8988T (cell line): ENCODE results near the gene E2F8.
"Not testable (repeated sequence)": the region's sequence is repeated elsewhere in the genome, so short reads cannot be mapped to it uniquely, and the experiment has no call there.

Experiments used
- DNase-seq: peaks from one replicate; pipeline ENCODE4 v3.0.0; 2011

E2F8 gene

GRCh38 chr11:19240420-19241259 lies at the start of gene E2F8:
TSS of gene E2F8 (minus strand) at chr11:19240945. CDS start at chr11:19240121, 824 bp downstream.
- DNase-seq = peak; percentile 91

GRCh38 chr11:19290356-19290755 lies 49.6 kb upstream of the E2F8 start:
- DNase-seq = no peak

- DNase-seq = no peak
These were observed 47.5 kb upstream of the E2F8 start for GRCh38 chr11:19288256-19288655.

- no peak for DNase-seq
These were observed 45.7 kb upstream of the E2F8 start for GRCh38 chr11:19286411-19286810.

GRCh38 chr11:19284881-19285280 lies 44.1 kb upstream of the E2F8 start:
- no peak for DNase-seq

GRCh38 chr11:19283991-19284390 lies 43.2 kb upstream of the E2F8 start:
- no peak for DNase-seq

GRCh38 chr11:19281555-19281954 lies 40.8 kb upstream of the E2F8 start:
- no peak for DNase-seq

GRCh38 chr11:19281041-19281440 lies 40.3 kb upstream of the E2F8 start:
- DNase-seq = no peak

- DNase-seq = no peak
These were observed 38.7 kb upstream of the E2F8 start for GRCh38 chr11:19279451-19279850.

- DNase-seq = no peak
These were observed 36.4 kb upstream of the E2F8 start for GRCh38 chr11:19276859-19277808.

GRCh38 chr11:19275496-19275895 lies 34.8 kb upstream of the E2F8 start:
- no peak for DNase-seq

- not testable (repeated sequence) for DNase-seq
These were observed 32.5 kb upstream of the E2F8 start for GRCh38 chr11:19273219-19273618.

- DNase-seq = no peak
These were observed 28.2 kb upstream of the E2F8 start for GRCh38 chr11:19268909-19269308.

- no peak for DNase-seq
These were observed 26.8 kb upstream of the E2F8 start for GRCh38 chr11:19267567-19267966.

- no peak for DNase-seq
These were observed 22.6 kb upstream of the E2F8 start for GRCh38 chr11:19263333-19263732.

GRCh38 chr11:19259487-19260345 lies 19.0 kb upstream of the E2F8 start:
- no peak for DNase-seq

GRCh38 chr11:19258641-19259230 lies 18.0 kb upstream of the E2F8 start:
- no peak for DNase-seq

- DNase-seq = not testable (repeated sequence)
These were observed 13.7 kb upstream of the E2F8 start for GRCh38 chr11:19254441-19254840.

- no peak for DNase-seq
These were observed 13.1 kb upstream of the E2F8 start for GRCh38 chr11:19253817-19254216.

- no peak for DNase-seq
These were observed 12.5 kb upstream of the E2F8 start for GRCh38 chr11:19253153-19253745.

GRCh38 chr11:19252394-19253152 lies 11.8 kb upstream of the E2F8 start:
- DNase-seq = no peak
